Sigmoid colon (tissue), 7 donors: Measurements from ENCODE around the gene TECRL. TPM values are rescaled to one million over a fixed set of nuclear protein-coding genes. Genes with fewer than 3 reads are reported as not detected.

Experiments
- DNase-seq: peaks from one replicate; pipeline ENCODE4 v3.0.0-alpha.2; 2019
- H3K27ac ChIP-seq, 4 donors: fragments of 200-600 bp; sonication (generic); one replicate each; pipeline ENCODE4 v1.5.1; 2016 to 2019; ENCODE audit warnings: mild to moderate bottlenecking in 1 of 4
- H3K27me3 ChIP-seq, 3 donors: fragments of 200-600 bp; sonication (generic); one replicate each; pipeline ENCODE4 v1.5.1; 2019; ENCODE audit warnings: mild to moderate bottlenecking in 1 of 3
- H3K36me3 ChIP-seq, 4 donors: fragments of 200-600 bp; sonication (generic); one replicate each; pipeline ENCODE4 v1.5.1; 2016 to 2019
- H3K4me1 ChIP-seq, 4 donors: fragments of 200-600 bp; sonication (generic); one replicate each; pipeline ENCODE4 v1.5.1; 2017 to 2019
- H3K4me3 ChIP-seq, 4 donors: fragments of 200-600 bp; sonication (generic); one replicate each; pipeline ENCODE4 v1.5.1; 2017 to 2019; ENCODE audit warnings: mild to moderate bottlenecking in 2 of 4, moderate library complexity in 1 of 4
- H3K9me3 ChIP-seq, 4 donors: fragments of 200-600 bp in 3 of 4; sonication (generic) in 3 of 4; one replicate each; pipeline versions ENCODE4 v1.5.1 to v1.6.1; 2013 to 2019
- EP300 ChIP-seq, 4 donors: sonication (generic); formaldehyde crosslinking; IDR thresholded peaks; one replicate each; pipeline ENCODE4 v1.6.1; 2017; ENCODE audit warnings: antibody characterized with exemption in 4 of 4
- POLR2A ChIP-seq, 2 donors: fragments of 450-650 bp; IDR thresholded peaks; one replicate each; pipeline ENCODE4 v1.6.1; 2016; ENCODE audit warnings: antibody characterized with exemption in 2 of 2, mild to moderate bottlenecking in 2 of 2, moderate library complexity in 2 of 2
- POLR2AphosphoS5 ChIP-seq, 4 donors: sonication (generic); formaldehyde crosslinking; IDR thresholded peaks; one replicate each; pipeline ENCODE4 v1.6.1; 2017; ENCODE audit warnings: antibody characterized with exemption in 4 of 4
- WGBS, 2 donors: extraction: QIAGEN DNeasy Blood & Tissue Kit; methylation state at CpG; one replicate each; pipeline ENCODE4 v1.1.7; 2013; 5-methylcytosine and 5-hydroxymethylcytosine counted together
- intact Hi-C: fragments of 100-400 bp; cut with DNase I; formaldehyde crosslinking; loops from one replicate; pipeline ENCODE4 v1.15.1; 2023
- polyA plus RNA-seq, 3 donors: library from polyadenylated mRNA; stranded (reverse); fragments of 200-250 nt; gene quantifications; one replicate each; pipeline ENCODE4 v1.2.3, GENCODE V29; 2013
- total RNA-seq, 4 donors: library from RNA; depleted of rRNA; stranded (reverse); fragments of >200 nt; gene quantifications; one replicate each; pipeline ENCODE4 v1.1.0, GENCODE V29; 2016
- TF ChIP-seq, protein P1 (sequence below), 4 experiments: fragments of 450-650 bp in 3 of 4; fragments of 200-600 bp in 1 of 4; IDR thresholded peaks; one replicate each; pipeline ENCODE4 v1.5.1; 2016 to 2019; ENCODE audit warnings: antibody characterized with exemption in 4 of 4, mild to moderate bottlenecking in 3 of 4, moderate library complexity in 2 of 4
- donor health status: healthy with polysubstance abuse.
- donor health status: Bipolar disorder and iron deficiency.
- donor health status: healthy.

TECRL gene
- total and polyA plus RNA-seq, 7 donors = under 0.01 to 0.69 (median 0.06) TPM; not detected in 4

DNA sequence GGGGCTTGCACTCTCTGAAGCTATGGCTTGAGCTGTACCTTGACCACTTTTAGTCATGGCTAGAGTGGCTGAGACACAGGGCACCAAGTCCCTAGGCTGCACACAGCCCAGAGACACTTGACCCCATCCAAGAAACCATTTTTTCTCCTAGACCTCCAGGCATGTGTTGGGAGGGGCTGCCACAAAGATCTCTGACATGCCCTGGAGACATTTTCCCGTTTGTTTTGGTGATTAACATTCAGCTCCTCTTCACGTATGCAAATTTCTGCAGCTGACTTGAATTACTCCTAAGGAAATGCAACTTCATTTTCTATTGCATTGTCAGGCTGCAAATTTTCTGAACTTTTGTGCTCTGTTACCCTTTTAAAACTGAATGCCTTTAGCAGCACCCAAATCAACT is 142.6 kb downstream of the TECRL start:
- H3K4me1 ChIP-seq = no peaks in the 10 kb centered on the region
- no peaks in the 10 kb centered on the region for H3K36me3 ChIP-seq
- WGBS, 2 donors = 67 to 78% methylated on average over 2 of the region's 2 CpGs
- no peak overlapping the region for H3K27ac ChIP-seq
- H3K27me3 ChIP-seq = no peaks in the 10 kb centered on the region
- H3K4me3 ChIP-seq = no peak overlapping the region
- intact Hi-C loops = no loop called here
- no peak for TF ChIP-seq EP300 (IDR thresholded peaks at IDR 0.05)
- TF ChIP-seq, protein P1, sequence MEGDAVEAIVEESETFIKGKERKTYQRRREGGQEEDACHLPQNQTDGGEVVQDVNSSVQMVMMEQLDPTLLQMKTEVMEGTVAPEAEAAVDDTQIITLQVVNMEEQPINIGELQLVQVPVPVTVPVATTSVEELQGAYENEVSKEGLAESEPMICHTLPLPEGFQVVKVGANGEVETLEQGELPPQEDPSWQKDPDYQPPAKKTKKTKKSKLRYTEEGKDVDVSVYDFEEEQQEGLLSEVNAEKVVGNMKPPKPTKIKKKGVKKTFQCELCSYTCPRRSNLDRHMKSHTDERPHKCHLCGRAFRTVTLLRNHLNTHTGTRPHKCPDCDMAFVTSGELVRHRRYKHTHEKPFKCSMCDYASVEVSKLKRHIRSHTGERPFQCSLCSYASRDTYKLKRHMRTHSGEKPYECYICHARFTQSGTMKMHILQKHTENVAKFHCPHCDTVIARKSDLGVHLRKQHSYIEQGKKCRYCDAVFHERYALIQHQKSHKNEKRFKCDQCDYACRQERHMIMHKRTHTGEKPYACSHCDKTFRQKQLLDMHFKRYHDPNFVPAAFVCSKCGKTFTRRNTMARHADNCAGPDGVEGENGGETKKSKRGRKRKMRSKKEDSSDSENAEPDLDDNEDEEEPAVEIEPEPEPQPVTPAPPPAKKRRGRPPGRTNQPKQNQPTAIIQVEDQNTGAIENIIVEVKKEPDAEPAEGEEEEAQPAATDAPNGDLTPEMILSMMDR (IDR thresholded peaks at IDR 0.05) = no peak
- no peak for DNase-seq
- no peaks in the 10 kb centered on the region for H3K9me3 ChIP-seq

DNA sequence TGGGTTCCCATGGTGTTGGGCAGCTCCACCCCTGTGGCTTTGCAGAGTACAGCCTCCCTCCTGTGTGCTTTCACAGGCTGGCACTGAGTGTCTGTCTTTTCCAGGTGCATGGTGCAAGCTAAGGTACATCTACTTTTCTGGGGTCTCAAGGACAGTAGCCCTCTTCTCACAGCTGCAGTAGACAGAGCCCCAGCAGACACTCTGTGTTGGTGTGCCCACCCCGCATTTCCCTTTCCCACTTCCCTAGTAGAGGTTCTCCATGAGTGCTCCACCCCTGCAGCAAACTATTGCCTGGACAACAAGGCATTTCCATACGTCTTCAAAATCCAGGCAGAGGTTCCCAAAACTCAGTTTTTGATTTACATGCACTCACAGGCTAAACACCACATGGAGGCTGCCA is 143.0 kb downstream of the TECRL start:
- Histone ChIP-seq H3K27ac (no peak overlapping the region), H3K27me3 (no peaks in the 10 kb centered on the region), H3K4me3 (no peak overlapping the region), H3K36me3 (no peaks in the 10 kb centered on the region), H3K4me1 (no peaks in the 10 kb centered on the region), H3K9me3 (no peaks in the 10 kb centered on the region)
- intact Hi-C loops = no loop called here
- WGBS, 2 donors = 75 to 81% methylated on average over 2 of the region's 2 CpGs
- no peak for DNase-seq
- TF ChIP-seq, protein P1 (IDR thresholded peaks at IDR 0.05) = no peak
- TF ChIP-seq EP300 (IDR thresholded peaks at IDR 0.05) = no peak

DNA sequence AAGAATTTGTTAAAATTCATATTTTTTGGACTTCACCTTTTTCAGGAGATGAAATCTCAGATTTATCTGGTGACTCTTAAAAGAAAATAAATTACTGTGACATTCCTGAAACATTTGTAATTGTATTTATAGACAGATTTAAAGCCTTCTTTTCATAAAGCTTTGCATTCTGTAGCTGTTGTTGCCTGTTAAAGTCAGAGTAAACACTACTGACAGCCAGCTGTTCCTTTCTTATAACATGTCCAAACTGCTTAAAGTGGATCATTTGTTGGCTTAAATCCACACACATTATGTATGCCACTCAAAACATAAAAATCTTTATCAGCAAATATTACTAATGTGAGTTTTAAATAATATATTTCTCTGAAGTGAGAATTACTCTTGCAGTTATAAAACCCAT is 157.5 kb downstream of the TECRL start:
- TF ChIP-seq EP300 (IDR thresholded peaks at IDR 0.05) = no peak
- TF ChIP-seq, protein P1 (IDR thresholded peaks at IDR 0.05) = no peak
- TF ChIP-seq POLR2AphosphoS5 (IDR thresholded peaks at IDR 0.05) = no peak
- no peak for TF ChIP-seq POLR2A (IDR thresholded peaks at IDR 0.05)
- no peaks in the 10 kb centered on the region for H3K27me3 ChIP-seq
- no peaks in the 10 kb centered on the region for H3K4me1 ChIP-seq
- no peaks in the 10 kb centered on the region for H3K36me3 ChIP-seq
- intact Hi-C loops = no loop called here
- no peaks in the 10 kb centered on the region for H3K9me3 ChIP-seq
- H3K27ac ChIP-seq = no peak overlapping the region
- no peak overlapping the region for H3K4me3 ChIP-seq
- DNase-seq = no peak

GRCh38 chr4:64250488-64250887 is 158.8 kb downstream of the TECRL start:
- Histone ChIP-seq H3K36me3 (no peaks in the 10 kb centered on the region), H3K9me3 (no peaks in the 10 kb centered on the region), H3K4me1 (no peaks in the 10 kb centered on the region), H3K27ac (no peak overlapping the region), H3K27me3 (no peaks in the 10 kb centered on the region), H3K4me3 (no peak overlapping the region)
- DNase-seq = no peak
- TF ChIP-seq, protein P1 (IDR thresholded peaks at IDR 0.05) = no peak
- TF ChIP-seq EP300 (IDR thresholded peaks at IDR 0.05) (no peak), POLR2A (IDR thresholded peaks at IDR 0.05) (no peak), POLR2AphosphoS5 (IDR thresholded peaks at IDR 0.05) (no peak)
- intact Hi-C loops = no loop called here

- Histone ChIP-seq H3K27me3 (no peaks in the 10 kb centered on the region), H3K9me3 (no peaks in the 10 kb centered on the region), H3K4me1 (no peaks in the 10 kb centered on the region), H3K27ac (no peak overlapping the region), H3K4me3 (no peak overlapping the region), H3K36me3 (no peaks in the 10 kb centered on the region)
- intact Hi-C loops = no loop called here
- no peak for TF ChIP-seq POLR2A (IDR thresholded peaks at IDR 0.05)
- no peak for TF ChIP-seq POLR2AphosphoS5 (IDR thresholded peaks at IDR 0.05)
- TF ChIP-seq EP300 (IDR thresholded peaks at IDR 0.05) = no peak
- TF ChIP-seq, protein P1 (IDR thresholded peaks at IDR 0.05) = no peak
- no peak for DNase-seq
Measured at GRCh38 chr4:64250061-64250460, 159.2 kb downstream of the TECRL start.
